ENCODE data around the gene GABRG3.

The GABRG3 gene

GRCh38 chr15:27317736-27318135 is 346.8 kb downstream of the GABRG3 start:
- H3K4me3 ChIP-seq (ENCODE audit: low read depth, low read length) = no peak overlapping the region
- no peak for TF ChIP-seq CTCF (IDR thresholded peaks at IDR 0.05; ENCODE audit: low read depth, low read length, missing control alignments)
- in situ Hi-C loops (cut with HindIII; ENCODE audit: low pct_ligation_motif_present, low sequenced_read_pairs) = no loop called here
- H3K27ac ChIP-seq = no peak overlapping the region
- H3K27me3 ChIP-seq (replicated peaks) = no peaks in the 10 kb centered on the region
- DNase-seq = no peak
- no peaks in the 10 kb centered on the region for H3K36me3 ChIP-seq (replicated peaks)

- in situ Hi-C loops (cut with HindIII; ENCODE audit: low pct_ligation_motif_present, low sequenced_read_pairs) = no loop called here
- DNase-seq = no peak
- Histone ChIP-seq H3K4me3 (ENCODE audit: low read depth, low read length) (no peak overlapping the region), H3K36me3 (replicated peaks) (no peaks in the 10 kb centered on the region), H3K27ac (no peak overlapping the region), H3K27me3 (replicated peaks) (no peaks in the 10 kb centered on the region)
- no peak for TF ChIP-seq CTCF (IDR thresholded peaks at IDR 0.05; ENCODE audit: low read depth, low read length, missing control alignments)
Observed at GRCh38 chr15:27323801-27324200, 352.8 kb downstream of the GABRG3 start.

GRCh38 chr15:27324886-27325615 is 354.1 kb downstream of the GABRG3 start:
- Histone ChIP-seq H3K4me3 (ENCODE audit: low read depth, low read length) (no peak overlapping the region), H3K27ac (no peak overlapping the region), H3K27me3 (replicated peaks) (no peaks in the 10 kb centered on the region), H3K36me3 (replicated peaks) (no peaks in the 10 kb centered on the region)
- DNase-seq = no peak
- TF ChIP-seq CTCF (IDR thresholded peaks at IDR 0.05; ENCODE audit: low read depth, low read length, missing control alignments) = no peak
- in situ Hi-C loops (cut with HindIII; ENCODE audit: low pct_ligation_motif_present, low sequenced_read_pairs) = no loop called here

- H3K27ac ChIP-seq = no peak overlapping the region
- no peak overlapping the region for H3K4me3 ChIP-seq (ENCODE audit: low read depth, low read length)
- in situ Hi-C loops (cut with HindIII; ENCODE audit: low pct_ligation_motif_present, low sequenced_read_pairs) = no loop called here
- no peak for TF ChIP-seq CTCF (IDR thresholded peaks at IDR 0.05; ENCODE audit: low read depth, low read length, missing control alignments)
- no peaks in the 10 kb centered on the region for H3K27me3 ChIP-seq (replicated peaks)
- DNase-seq = no peak
- no peaks in the 10 kb centered on the region for H3K36me3 ChIP-seq (replicated peaks)
Observed at GRCh38 chr15:27327467-27328025, 356.6 kb downstream of the GABRG3 start.

DNA sequence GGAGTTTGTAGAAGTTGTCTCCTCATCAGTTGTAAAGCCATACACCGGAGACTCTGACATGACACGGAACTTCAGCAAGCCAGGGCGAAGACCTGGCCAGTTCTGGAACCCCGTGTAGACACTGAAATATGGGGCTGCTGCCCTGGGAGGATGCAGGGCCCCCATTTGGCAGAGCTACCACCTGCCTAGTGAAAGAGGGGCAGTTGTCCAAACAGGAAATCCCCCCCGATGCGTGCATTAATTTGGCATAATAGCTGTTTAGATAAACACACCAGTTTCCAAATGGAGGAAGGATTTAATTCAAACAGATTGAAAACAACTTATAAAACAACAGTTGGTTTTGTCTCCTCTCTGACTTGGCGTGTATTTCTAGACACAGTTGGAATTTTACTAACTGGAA is 357.2 kb downstream of the GABRG3 start:
- Histone ChIP-seq H3K27me3 (replicated peaks) (no peaks in the 10 kb centered on the region), H3K27ac (no peak overlapping the region), H3K4me3 (ENCODE audit: low read depth, low read length) (no peak overlapping the region), H3K36me3 (replicated peaks) (no peaks in the 10 kb centered on the region)
- in situ Hi-C loops (cut with HindIII; ENCODE audit: low pct_ligation_motif_present, low sequenced_read_pairs) = no loop called here
- no peak for TF ChIP-seq CTCF (IDR thresholded peaks at IDR 0.05; ENCODE audit: low read depth, low read length, missing control alignments)
- DNase-seq = no peak

- H3K36me3 ChIP-seq (replicated peaks) = no peaks in the 10 kb centered on the region
- H3K4me3 ChIP-seq (ENCODE audit: low read depth, low read length) = no peak overlapping the region
- no peak for TF ChIP-seq CTCF (IDR thresholded peaks at IDR 0.05; ENCODE audit: low read depth, low read length, missing control alignments)
- no peaks in the 10 kb centered on the region for H3K27me3 ChIP-seq (replicated peaks)
- H3K27ac ChIP-seq = no peak overlapping the region
- in situ Hi-C loops (cut with HindIII; ENCODE audit: low pct_ligation_motif_present, low sequenced_read_pairs) = no loop called here
- no peak for DNase-seq
Observed at GRCh38 chr15:27328608-27329007, 357.6 kb downstream of the GABRG3 start.
